ENCODE data around the gene WWOX.

Gene WWOX

GRCh38 chr16:79092846-79093245, 993.4 kb downstream of the WWOX start:
- Histone ChIP-seq H4K20me1 (ENCODE audit: insufficient read depth, low read length) (no peaks in the 10 kb centered on the region), H3K27ac (ENCODE audit: low read length) (peak overlapping the region; percentile 95), H2AFZ (ENCODE audit: low read depth, low read length) (no peak overlapping the region), H3K9me3 (ENCODE audit: insufficient read depth, low read length, severe bottlenecking) (peaks cover 3% of the 10 kb centered on the region), H3K9ac (ENCODE audit: low read depth, low read length) (peak overlapping the region; percentile 32), H3K4me1 (ENCODE audit: insufficient read depth, low read length) (peaks cover 93% of the 10 kb centered on the region), H3K4me3 (ENCODE audit: low read depth in 1 of 2, low read length in 2 of 2) (no peak overlapping the region), H3K36me3 (ENCODE audit: insufficient read depth, low read length) (no peaks in the 10 kb centered on the region), H3K79me2 (ENCODE audit: insufficient read depth, low read length) (no peaks in the 10 kb centered on the region), H3K4me2 (ENCODE audit: insufficient read depth, low read length) (peak overlapping the region; percentile 17; the same call in 1 of the 2 replicates), H3K27me3 (ENCODE audit: insufficient read depth, low read length, poor library complexity) (no peaks in the 10 kb centered on the region)
- ATAC-seq (ENCODE audit: insufficient read depth, low read depth) (no peak), DNase-seq (no peak)
- TF ChIP-seq CTCF (IDR thresholded peaks at IDR 0.05; ENCODE audit: borderline replicate concordance, extremely low read depth, low read length, poor library complexity, severe bottlenecking) (no peak), EZH2 (IDR thresholded peaks at IDR 0.05; ENCODE audit: borderline replicate concordance, low read depth, low read length, severe bottlenecking) (no peak)

GRCh38 chr16:79093554-79093967, 994.1 kb downstream of the WWOX start:
- Histone ChIP-seq H3K4me3 (ENCODE audit: low read depth in 1 of 2, low read length in 2 of 2) (no peak overlapping the region), H3K9ac (ENCODE audit: low read depth, low read length) (peak overlapping the region; percentile 32), H3K27me3 (ENCODE audit: insufficient read depth, low read length, poor library complexity) (no peaks in the 10 kb centered on the region), H3K79me2 (ENCODE audit: insufficient read depth, low read length) (no peaks in the 10 kb centered on the region), H3K36me3 (ENCODE audit: insufficient read depth, low read length) (no peaks in the 10 kb centered on the region), H3K4me1 (ENCODE audit: insufficient read depth, low read length) (peaks cover 86% of the 10 kb centered on the region), H2AFZ (ENCODE audit: low read depth, low read length) (0 out of 2 replicates have a peak overlapping the region, but pooled peaks have one; percentile 5), H3K9me3 (ENCODE audit: insufficient read depth, low read length, severe bottlenecking) (peaks cover 3% of the 10 kb centered on the region), H3K27ac (ENCODE audit: low read length) (peak overlapping the region; percentile 95), H3K4me2 (ENCODE audit: insufficient read depth, low read length) (peak overlapping the region; percentile 47), H4K20me1 (ENCODE audit: insufficient read depth, low read length) (no peaks in the 10 kb centered on the region)
- no peak for TF ChIP-seq CTCF (IDR thresholded peaks at IDR 0.05; ENCODE audit: borderline replicate concordance, extremely low read depth, low read length, poor library complexity, severe bottlenecking)
- no peak for TF ChIP-seq EZH2 (IDR thresholded peaks at IDR 0.05; ENCODE audit: borderline replicate concordance, low read depth, low read length, severe bottlenecking)
- peak; percentile 82 for DNase-seq
- ATAC-seq (ENCODE audit: insufficient read depth, low read depth): peak; percentile 65

- ATAC-seq (ENCODE audit: insufficient read depth, low read depth) (no peak), DNase-seq (no peak)
- Histone ChIP-seq H4K20me1 (ENCODE audit: insufficient read depth, low read length) (no peaks in the 10 kb centered on the region), H3K9me3 (ENCODE audit: insufficient read depth, low read length, severe bottlenecking) (no peaks in the 10 kb centered on the region), H3K4me2 (ENCODE audit: insufficient read depth, low read length) (no peak overlapping the region), H3K27ac (ENCODE audit: low read length) (peak overlapping the region; percentile 48; the same call in 1 of the 2 replicates), H3K4me3 (ENCODE audit: low read depth in 1 of 2, low read length in 2 of 2) (no peak overlapping the region), H3K9ac (ENCODE audit: low read depth, low read length) (no peak overlapping the region), H3K79me2 (ENCODE audit: insufficient read depth, low read length) (no peaks in the 10 kb centered on the region), H2AFZ (ENCODE audit: low read depth, low read length) (no peak overlapping the region), H3K4me1 (ENCODE audit: insufficient read depth, low read length) (peaks cover 66% of the 10 kb centered on the region), H3K27me3 (ENCODE audit: insufficient read depth, low read length, poor library complexity) (no peaks in the 10 kb centered on the region), H3K36me3 (ENCODE audit: insufficient read depth, low read length) (no peaks in the 10 kb centered on the region)
- TF ChIP-seq CTCF (IDR thresholded peaks at IDR 0.05; ENCODE audit: borderline replicate concordance, extremely low read depth, low read length, poor library complexity, severe bottlenecking) (no peak), EZH2 (IDR thresholded peaks at IDR 0.05; ENCODE audit: borderline replicate concordance, low read depth, low read length, severe bottlenecking) (no peak)
Measured at GRCh38 chr16:79096246-79096645, 996.8 kb downstream of the WWOX start.
